ENCODE results near the gene SLC4A9. TPM values are rescaled to one million over a fixed set of nuclear protein-coding genes. Genes with fewer than 3 reads are reported as not detected.

Gene SLC4A9
- total RNA-seq, 1 donor from 2014 or later, result 0.25 TPM

GRCh38 chr5:140362875-140363630, 3.1 kb downstream of the SLC4A9 start:
- no peak for DNase-seq (ENCODE audit: extremely low spot score in 2 of 2)
- TF ChIP-seq CTCF (IDR thresholded peaks at IDR 0.05), result peak in 2 of 3 experiments; percentile 52 to 76
- no peak for TF ChIP-seq POLR2AphosphoS5 (IDR thresholded peaks at IDR 0.05; ENCODE audit: insufficient read depth in 1 of 2, low read depth in 1 of 2)
- no peaks in the 10 kb centered on the region for H3K27me3 ChIP-seq
- intact Hi-C loops (cut with DNase I), result no loop called here
- H3K9me3 ChIP-seq, result no peaks in the 10 kb centered on the region
- H3K4me3 ChIP-seq, result peak overlapping the region; percentile 23 to 33
- H3K36me3 ChIP-seq, result no peaks in the 10 kb centered on the region
- H3K4me1 ChIP-seq, result peaks cover 11% of the 10 kb centered on the region
- H3K27ac ChIP-seq, result no peak overlapping the region

DNA sequence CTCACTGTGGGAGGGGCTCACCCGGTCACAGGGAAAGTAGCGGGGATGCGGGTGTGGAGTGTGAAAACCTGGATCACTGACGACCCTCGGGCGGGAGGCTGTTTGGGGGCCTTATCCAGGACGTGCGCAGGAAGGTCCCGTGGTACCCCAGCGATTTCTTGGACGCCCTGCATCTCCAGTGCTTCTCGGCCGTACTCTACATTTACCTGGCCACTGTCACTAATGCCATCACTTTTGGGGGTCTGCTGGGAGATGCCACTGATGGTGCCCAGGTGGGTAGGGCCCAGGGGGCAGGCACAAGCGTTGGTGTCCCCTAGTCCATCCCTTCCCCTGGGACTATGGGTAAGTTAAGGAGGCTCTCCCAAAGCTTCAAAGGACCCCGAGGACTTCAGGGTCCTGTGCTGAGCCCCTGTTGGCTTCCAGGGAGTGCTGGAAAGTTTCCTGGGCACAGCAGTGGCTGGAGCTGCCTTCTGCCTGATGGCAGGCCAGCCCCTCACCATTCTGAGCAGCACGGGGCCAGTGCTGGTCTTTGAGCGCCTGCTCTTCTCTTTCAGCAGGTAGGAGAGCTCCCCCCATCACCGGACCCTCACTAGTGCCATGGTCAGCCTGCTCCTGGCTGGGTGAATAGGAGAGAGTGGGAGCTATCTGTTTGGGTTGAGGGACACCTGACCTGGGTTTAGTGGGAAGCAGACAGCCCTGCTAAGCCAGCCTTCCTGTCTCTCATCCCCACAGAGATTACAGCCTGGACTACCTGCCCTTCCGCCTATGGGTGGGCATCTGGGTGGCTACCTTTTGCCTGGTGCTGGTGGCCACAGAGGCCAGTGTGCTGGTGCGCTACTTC, 3.9 kb downstream of the SLC4A9 start:
- peaks cover 8% of the 10 kb centered on the region for H3K4me1 ChIP-seq
- peak overlapping the region; percentile 23 to 33 for H3K4me3 ChIP-seq
- no peaks in the 10 kb centered on the region for H3K27me3 ChIP-seq
- no peaks in the 10 kb centered on the region for H3K9me3 ChIP-seq
- DNase-seq (ENCODE audit: extremely low spot score in 2 of 2), result no peak
- H3K36me3 ChIP-seq, result no peaks in the 10 kb centered on the region
- intact Hi-C loops (cut with DNase I), result no loop called here
- no peak overlapping the region for H3K27ac ChIP-seq
- TF ChIP-seq POLR2AphosphoS5 (IDR thresholded peaks at IDR 0.05; ENCODE audit: insufficient read depth in 1 of 2, low read depth in 1 of 2) (no peak), CTCF (IDR thresholded peaks at IDR 0.05) (no peak), POLR2A (IDR thresholded peaks at IDR 0.05) (no peak)

DNA sequence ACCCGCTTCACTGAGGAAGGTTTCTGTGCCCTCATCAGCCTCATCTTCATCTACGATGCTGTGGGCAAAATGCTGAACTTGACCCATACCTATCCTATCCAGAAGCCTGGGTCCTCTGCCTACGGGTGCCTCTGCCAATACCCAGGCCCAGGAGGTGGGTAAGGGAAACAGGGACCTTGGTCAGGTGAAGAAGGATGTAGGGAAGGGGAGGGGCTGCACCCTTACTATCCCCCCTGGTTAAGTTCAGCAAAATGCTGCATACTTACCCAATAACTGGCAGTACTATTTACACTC, 4.4 kb downstream of the SLC4A9 start:
- DNase-seq (ENCODE audit: extremely low spot score in 2 of 2), result no peak
- H3K4me3 ChIP-seq, result no peak overlapping the region
- no peaks in the 10 kb centered on the region for H3K36me3 ChIP-seq
- intact Hi-C loops (cut with DNase I), result no loop called here
- H3K27me3 ChIP-seq, result no peaks in the 10 kb centered on the region
- no peak overlapping the region for H3K27ac ChIP-seq
- TF ChIP-seq POLR2A (IDR thresholded peaks at IDR 0.05) (no peak), CTCF (IDR thresholded peaks at IDR 0.05) (no peak), POLR2AphosphoS5 (IDR thresholded peaks at IDR 0.05; ENCODE audit: insufficient read depth in 1 of 2, low read depth in 1 of 2) (no peak)
- peaks cover 8% of the 10 kb centered on the region for H3K4me1 ChIP-seq
- H3K9me3 ChIP-seq, result no peaks in the 10 kb centered on the region

GRCh38 chr5:140365282-140365681, 5.3 kb downstream of the SLC4A9 start:
- Histone ChIP-seq H3K4me1 (peaks cover 8% of the 10 kb centered on the region), H3K4me3 (no peak overlapping the region), H3K36me3 (no peaks in the 10 kb centered on the region), H3K27ac (no peak overlapping the region), H3K9me3 (no peaks in the 10 kb centered on the region), H3K27me3 (no peaks in the 10 kb centered on the region)
- TF ChIP-seq POLR2A (IDR thresholded peaks at IDR 0.05), result no peak
- TF ChIP-seq POLR2AphosphoS5 (IDR thresholded peaks at IDR 0.05; ENCODE audit: insufficient read depth in 1 of 2, low read depth in 1 of 2), result no peak
- TF ChIP-seq CTCF (IDR thresholded peaks at IDR 0.05), result no peak
- intact Hi-C loops (cut with DNase I), result no loop called here
- no peak for DNase-seq (ENCODE audit: extremely low spot score in 2 of 2)

GRCh38 chr5:140365941-140366340, 5.9 kb downstream of the SLC4A9 start:
- TF ChIP-seq POLR2A (IDR thresholded peaks at IDR 0.05) (no peak), POLR2AphosphoS5 (IDR thresholded peaks at IDR 0.05; ENCODE audit: insufficient read depth in 1 of 2, low read depth in 1 of 2) (no peak), CTCF (IDR thresholded peaks at IDR 0.05) (no peak)
- H3K27ac ChIP-seq, result no peak overlapping the region
- peaks cover 8% of the 10 kb centered on the region for H3K4me1 ChIP-seq
- intact Hi-C loops (cut with DNase I), result no loop called here
- no peak overlapping the region for H3K4me3 ChIP-seq
- no peaks in the 10 kb centered on the region for H3K9me3 ChIP-seq
- no peaks in the 10 kb centered on the region for H3K27me3 ChIP-seq
- DNase-seq (ENCODE audit: extremely low spot score in 2 of 2), result no peak
- H3K36me3 ChIP-seq, result no peaks in the 10 kb centered on the region

All from vagina (tissue), 2 donors.